Chondrocyte (in vitro differentiated cells): ENCODE results near the gene MAP2K7. TPM values are rescaled to one million over a fixed set of nuclear protein-coding genes. Genes with fewer than 3 reads are reported as not detected.
A peak's percentile ranks its signal among the peaks of the same experiment; 100 is the strongest.
"Not testable (repeated sequence)": the region's sequence is repeated elsewhere in the genome, so short reads cannot be mapped to it uniquely, and the experiment has no call there.

Experiments
- DNase-seq: peaks from one replicate; pipeline ENCODE4 v3.0.0; 2021; ENCODE audit warnings: mixed read lengths, low spot score
- H3K27ac Mint-ChIP-seq: one replicate; pipeline ENCODE4 v1.8.0; 2021; ENCODE audit warnings: mild to moderate bottlenecking, moderate library complexity, mixed read lengths; ENCODE audit not compliant: unreplicated experiment
- H3K27me3 Mint-ChIP-seq: 2 replicates; pipeline ENCODE4 v1.8.0; 2021; ENCODE audit warnings: low read depth, mixed read lengths
- H3K36me3 Mint-ChIP-seq: 2 replicates; pipeline ENCODE4 v1.8.0; 2021; ENCODE audit warnings: low read depth, mixed read lengths
- H3K4me1 Mint-ChIP-seq: 2 replicates; pipeline ENCODE4 v1.8.0; 2021; ENCODE audit warnings: low read depth, mild to moderate bottlenecking, mixed read lengths
- H3K4me3 Mint-ChIP-seq: one replicate; pipeline ENCODE4 v1.8.0; 2021; ENCODE audit warnings: mild to moderate bottlenecking, moderate library complexity, mixed read lengths; ENCODE audit not compliant: unreplicated experiment
- H3K9me3 Mint-ChIP-seq: 2 replicates; pipeline ENCODE4 v1.8.0; 2021; ENCODE audit warnings: low read depth, mixed read lengths
- CTCF ChIP-seq: fragments of 200-600 bp; sonication (generic); IDR thresholded peaks from 2 replicates; pipeline ENCODE4 v1.5.0; 2021; ENCODE audit warnings: antibody characterized with exemption, mild to moderate bottlenecking, moderate library complexity
- total RNA-seq: library from RNA; stranded (reverse); gene quantifications from 3 replicates; pipeline ENCODE4 v1.2.1, GENCODE V29; 2021

The MAP2K7 gene
- total RNA-seq, 1 donor from 2014 or later = 24.4 TPM

DNA sequence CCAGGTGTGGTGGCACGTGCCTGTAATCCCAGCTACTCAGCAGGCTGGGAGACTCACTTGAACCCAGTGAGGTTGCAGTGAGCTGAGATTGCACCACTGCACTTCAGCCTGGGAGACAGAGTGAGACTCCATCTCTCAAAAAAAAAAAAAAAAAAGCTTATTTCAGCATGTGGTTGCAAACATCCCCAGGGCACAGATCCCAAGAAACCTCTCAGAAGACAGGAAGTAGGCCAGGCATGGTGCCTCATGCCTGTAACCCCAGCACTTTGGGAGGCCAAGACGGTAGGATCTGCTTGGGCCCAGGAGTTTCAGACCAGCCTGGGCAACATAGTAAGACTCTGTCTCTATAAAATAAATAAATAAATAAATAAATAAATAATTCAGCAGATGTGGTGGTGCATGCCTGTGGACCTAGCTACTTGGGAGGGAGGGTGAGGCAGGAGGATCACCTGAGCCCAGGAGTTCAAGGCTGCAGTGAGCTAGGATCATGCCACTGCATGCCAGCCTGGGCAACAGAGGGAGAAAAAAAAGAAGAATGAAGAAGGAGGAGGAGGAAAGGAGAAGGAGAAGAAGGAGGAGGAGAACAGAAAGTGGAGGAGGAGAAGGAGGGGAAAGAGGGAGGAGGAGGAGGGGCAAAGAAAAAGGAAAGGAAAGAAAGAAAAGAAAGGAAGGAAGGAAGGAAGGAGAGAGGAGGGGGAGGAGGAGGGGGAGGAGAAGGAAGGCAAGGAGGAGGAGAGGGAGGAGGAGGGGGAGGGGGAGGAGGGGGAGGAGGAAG lies 19.7 kb upstream of the MAP2K7 start:
- Mint-ChIP-seq H3K27me3 (no peaks in the 10 kb centered on the region), H3K27ac (no peak overlapping the region), H3K9me3 (no peaks in the 10 kb centered on the region), H3K36me3 (no peaks in the 10 kb centered on the region), H3K4me3 (no peak overlapping the region), H3K4me1 (peaks cover 4% of the 10 kb centered on the region)
- DNase-seq = no peak
- no peak for TF ChIP-seq CTCF

GRCh38 chr19:7885818-7886217 lies 17.9 kb upstream of the MAP2K7 start:
- Mint-ChIP-seq H3K36me3 (no peaks in the 10 kb centered on the region), H3K9me3 (no peaks in the 10 kb centered on the region), H3K4me1 (peaks cover 6% of the 10 kb centered on the region), H3K27ac (no peak overlapping the region), H3K4me3 (no peak overlapping the region), H3K27me3 (no peaks in the 10 kb centered on the region)
- no peak for DNase-seq
- TF ChIP-seq CTCF = no peak

- peak overlapping the region; percentile 35 for H3K4me3 Mint-ChIP-seq
- TF ChIP-seq CTCF = no peak
- no peak for DNase-seq
- peaks cover 13% of the 10 kb centered on the region for H3K4me1 Mint-ChIP-seq
- no peaks in the 10 kb centered on the region for H3K27me3 Mint-ChIP-seq
- H3K36me3 Mint-ChIP-seq = no peaks in the 10 kb centered on the region
- no peaks in the 10 kb centered on the region for H3K9me3 Mint-ChIP-seq
- no peak overlapping the region for H3K27ac Mint-ChIP-seq
These were observed 16.1 kb upstream of the MAP2K7 start for GRCh38 chr19:7887408-7888144.

- peak; percentile 95 for DNase-seq
- Mint-ChIP-seq H3K27ac (peak within 1 kb of the TSS; percentile 49), H3K4me1 (peaks cover 15% of the 10 kb centered on the region), H3K27me3 (no peaks in the 10 kb centered on the region), H3K9me3 (no peaks in the 10 kb centered on the region), H3K4me3 (peak within 1 kb of the TSS; percentile 69), H3K36me3 (no peaks in the 10 kb centered on the region)
- peak; percentile 17 for TF ChIP-seq CTCF
These were observed 15.4 kb upstream of the MAP2K7 start, which contains the start of gene LRRC8E for GRCh38 chr19:7888145-7888825. LRRC8E (plus strand) TSS chr19:7888510; CDS start chr19:7895604, 7,094 bp downstream.

- DNase-seq = no peak
- H3K4me3 Mint-ChIP-seq = peak overlapping the region; percentile 69
- H3K36me3 Mint-ChIP-seq = no peaks in the 10 kb centered on the region
- peak overlapping the region; percentile 49 for H3K27ac Mint-ChIP-seq
- H3K27me3 Mint-ChIP-seq = no peaks in the 10 kb centered on the region
- no peaks in the 10 kb centered on the region for H3K9me3 Mint-ChIP-seq
- peaks cover 17% of the 10 kb centered on the region for H3K4me1 Mint-ChIP-seq
- no peak for TF ChIP-seq CTCF
These were observed 14.9 kb upstream of the MAP2K7 start for GRCh38 chr19:7888826-7889217.

- not testable (repeated sequence) for DNase-seq, H3K4me3 Mint-ChIP-seq, H3K27me3 Mint-ChIP-seq, H3K9me3 Mint-ChIP-seq, H3K36me3 Mint-ChIP-seq
- H3K4me1 Mint-ChIP-seq = peaks cover 20% of the 10 kb centered on the region
- H3K27ac Mint-ChIP-seq = peak overlapping the region; percentile 85
These were observed 10.1 kb upstream of the MAP2K7 start for GRCh38 chr19:7893362-7894101.
